EL (cell line): ENCODE data around the gene CLDN2.

Experiments
- DNase-seq: peaks from one replicate; pipeline ENCODE4 v3.0.0-alpha.2; 2016

Gene CLDN2

DNA sequence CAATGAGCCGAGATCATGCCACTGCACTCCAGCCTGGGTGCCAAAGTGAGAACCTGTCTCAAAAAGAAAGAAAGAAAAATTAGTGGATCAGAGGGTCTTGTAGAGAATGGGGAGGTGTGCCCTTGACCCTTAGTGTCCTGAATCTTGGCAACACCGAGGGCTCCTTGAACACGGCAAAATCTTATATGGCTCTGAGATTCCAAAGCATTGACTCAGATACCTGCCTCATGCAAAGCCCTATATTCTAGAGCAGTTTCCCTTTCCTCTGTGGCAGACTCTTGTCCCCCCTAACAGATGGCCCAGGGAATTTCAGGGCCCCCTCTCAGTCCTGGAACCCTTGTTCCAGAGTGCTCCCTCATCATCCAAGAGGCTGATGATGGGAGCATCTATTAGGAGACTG, 6.8 kb downstream of the CLDN2 start:
- DNase-seq, result no peak

DNA sequence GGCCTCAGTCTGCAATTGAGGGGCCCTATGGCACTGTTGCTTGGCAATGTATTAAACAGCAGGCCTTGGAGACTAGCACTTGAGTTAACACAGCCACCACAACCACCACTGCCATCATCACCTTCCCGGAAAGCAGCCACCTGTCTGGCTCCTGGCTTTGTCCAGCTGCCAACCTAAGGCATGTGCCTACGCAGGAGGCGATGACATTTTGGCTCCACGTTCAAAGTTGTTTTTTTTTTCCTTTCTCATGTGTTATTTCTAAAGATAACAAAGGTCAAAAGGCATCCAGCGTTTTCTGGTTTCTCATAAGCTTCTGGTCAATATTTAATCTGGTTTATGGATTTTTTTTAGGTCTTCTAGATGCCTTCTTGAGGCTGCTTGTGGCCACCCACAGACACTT, 7.5 kb downstream of the CLDN2 start:
- no peak for DNase-seq

DNA sequence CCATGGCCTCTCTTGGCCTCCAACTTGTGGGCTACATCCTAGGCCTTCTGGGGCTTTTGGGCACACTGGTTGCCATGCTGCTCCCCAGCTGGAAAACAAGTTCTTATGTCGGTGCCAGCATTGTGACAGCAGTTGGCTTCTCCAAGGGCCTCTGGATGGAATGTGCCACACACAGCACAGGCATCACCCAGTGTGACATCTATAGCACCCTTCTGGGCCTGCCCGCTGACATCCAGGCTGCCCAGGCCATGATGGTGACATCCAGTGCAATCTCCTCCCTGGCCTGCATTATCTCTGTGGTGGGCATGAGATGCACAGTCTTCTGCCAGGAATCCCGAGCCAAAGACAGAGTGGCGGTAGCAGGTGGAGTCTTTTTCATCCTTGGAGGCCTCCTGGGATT, 8.0 kb downstream of the CLDN2 start:
- no peak for DNase-seq

DNA sequence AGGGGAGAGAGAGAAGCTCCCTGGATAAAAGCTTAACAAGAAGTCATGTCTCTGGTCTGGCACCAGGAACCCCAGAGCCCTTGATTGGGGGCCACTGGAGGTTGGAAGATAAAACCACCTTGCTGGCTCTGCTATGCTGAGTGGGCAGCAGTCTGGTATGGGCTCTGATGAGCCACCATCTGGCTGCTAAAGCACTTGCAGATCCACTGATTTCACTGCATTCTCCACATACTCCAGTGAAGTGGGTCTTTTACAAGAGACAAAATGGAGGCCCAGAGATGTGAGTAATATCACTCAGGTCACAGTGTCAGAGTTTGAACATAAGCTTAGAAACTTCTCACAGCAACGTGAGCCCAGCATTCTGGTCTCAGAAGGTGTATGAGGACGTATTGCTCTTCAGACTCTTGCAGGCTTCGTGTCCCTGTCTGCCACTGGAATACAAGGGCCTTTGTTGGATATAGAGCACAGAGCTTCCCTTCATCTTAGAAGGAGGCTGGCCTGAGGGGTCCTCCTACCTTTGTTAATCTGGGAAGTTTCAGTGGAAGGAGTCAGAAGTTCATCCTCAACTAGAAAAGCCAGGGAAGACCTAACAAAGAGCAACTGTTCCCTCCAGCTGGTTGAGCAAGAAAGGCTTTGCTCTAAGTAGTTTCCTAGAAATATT, 11.8 kb downstream of the CLDN2 start:
- peak; percentile 25 for DNase-seq

DNA sequence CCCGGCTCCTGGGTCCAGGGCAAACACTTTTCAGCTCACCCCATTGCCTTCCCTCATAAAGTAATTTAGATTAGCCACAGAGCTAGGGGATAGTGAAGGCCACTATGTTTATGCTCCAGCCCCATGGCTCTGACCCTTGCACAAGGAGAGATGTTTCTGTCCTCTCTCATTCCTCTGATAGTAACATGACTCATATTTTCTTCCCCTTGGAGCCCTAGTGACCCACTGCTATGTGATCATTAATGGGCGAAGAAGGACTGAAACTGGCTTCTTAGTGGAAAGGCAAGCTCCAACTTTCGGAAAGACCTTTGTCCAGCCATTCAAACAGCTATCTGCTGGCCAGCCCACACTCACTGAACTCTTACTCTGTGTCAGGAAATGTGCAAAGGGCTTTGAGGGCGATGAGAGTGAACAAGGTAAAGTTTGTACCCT, 12.3 kb downstream of the CLDN2 start:
- peak; percentile 49 for DNase-seq

DNA sequence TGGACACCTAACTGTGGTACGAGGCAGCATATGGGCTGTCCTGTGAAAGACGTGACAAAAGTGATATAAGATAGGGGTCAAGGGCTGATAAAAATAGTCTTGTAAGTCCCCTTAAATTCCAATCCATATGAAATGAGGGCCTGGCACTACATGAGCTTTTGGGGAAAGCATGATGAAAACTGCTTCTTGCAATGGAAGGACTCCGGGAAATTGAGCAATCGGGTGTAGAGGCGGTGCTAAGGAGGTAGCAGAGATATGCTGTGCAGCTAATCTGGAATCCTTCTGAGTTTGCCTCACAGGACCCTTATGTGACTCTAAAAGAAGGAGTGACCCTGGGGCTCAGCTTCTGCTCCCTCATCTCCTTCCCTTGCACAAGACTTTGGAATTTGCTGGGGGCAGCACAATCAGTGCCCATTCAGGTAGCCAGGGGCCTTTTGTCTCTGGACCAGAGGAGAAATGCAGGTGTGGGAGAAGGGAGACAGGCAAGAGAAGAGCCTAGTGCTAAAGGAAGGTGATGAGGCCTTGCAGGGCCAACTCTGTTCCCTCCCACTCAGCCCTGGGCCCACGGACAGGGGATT, 12.8 kb downstream of the CLDN2 start:
- peak; percentile 18 for DNase-seq

DNA sequence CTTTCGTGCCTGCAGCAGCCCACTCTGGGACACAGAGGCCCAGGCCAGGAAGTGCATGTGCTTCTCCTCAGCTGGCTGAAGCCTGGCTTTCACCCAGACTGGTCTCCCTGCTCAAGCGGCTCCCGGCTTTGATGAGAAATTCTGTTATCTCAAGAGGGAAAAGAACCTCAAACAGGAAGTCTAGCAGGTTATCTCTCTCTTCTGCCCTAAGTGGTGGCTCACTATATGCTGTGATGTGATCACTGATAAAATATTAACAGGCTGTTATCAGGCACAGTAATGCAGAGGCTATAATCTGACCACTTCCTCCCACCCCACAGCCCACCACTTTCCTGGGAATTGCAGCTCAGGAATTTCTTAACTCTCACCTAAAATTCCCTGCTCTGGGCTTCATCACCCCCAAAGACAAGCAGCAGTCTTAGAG, 13.3 kb downstream of the CLDN2 start:
- DNase-seq, result peak; percentile 20

DNA sequence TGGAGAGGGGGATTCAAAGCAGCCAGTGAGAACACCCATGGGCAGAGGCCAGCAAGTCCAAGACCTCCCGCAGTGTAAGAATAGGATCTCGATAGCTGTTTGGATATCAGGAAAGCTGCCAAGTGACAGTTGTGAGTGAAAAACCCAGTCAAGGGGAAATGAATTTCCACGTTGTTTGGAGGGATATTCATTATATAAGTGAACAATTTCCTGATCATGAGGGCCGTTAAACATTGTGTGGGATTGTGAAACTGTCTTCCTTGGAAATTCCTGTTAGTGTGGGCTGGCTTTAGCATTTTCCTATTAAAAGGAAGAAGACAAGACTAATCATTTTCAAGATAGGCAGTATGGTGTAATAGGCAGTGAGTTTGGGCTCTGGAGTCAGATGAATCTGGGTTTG, 15.0 kb downstream of the CLDN2 start:
- DNase-seq, result no peak

DNA sequence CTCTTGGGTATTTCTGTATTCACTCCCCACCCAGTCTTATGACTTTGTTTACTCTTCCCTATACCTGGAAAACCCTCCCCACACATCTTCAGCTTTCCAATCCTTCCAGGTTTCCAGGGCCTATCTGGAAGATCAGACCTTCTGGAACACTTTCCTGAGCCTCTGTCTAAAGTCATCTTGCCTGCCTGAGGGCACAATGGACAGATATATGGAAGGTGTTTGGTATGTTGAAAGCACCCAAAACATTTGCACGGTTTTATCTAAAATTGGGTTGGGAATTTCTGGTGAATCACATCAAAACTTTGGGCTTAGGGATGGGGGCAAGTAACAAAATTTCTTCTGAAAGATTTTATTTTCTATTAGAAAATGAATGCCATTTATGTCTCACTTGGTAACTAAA, 16.0 kb downstream of the CLDN2 start:
- no peak for DNase-seq

DNA sequence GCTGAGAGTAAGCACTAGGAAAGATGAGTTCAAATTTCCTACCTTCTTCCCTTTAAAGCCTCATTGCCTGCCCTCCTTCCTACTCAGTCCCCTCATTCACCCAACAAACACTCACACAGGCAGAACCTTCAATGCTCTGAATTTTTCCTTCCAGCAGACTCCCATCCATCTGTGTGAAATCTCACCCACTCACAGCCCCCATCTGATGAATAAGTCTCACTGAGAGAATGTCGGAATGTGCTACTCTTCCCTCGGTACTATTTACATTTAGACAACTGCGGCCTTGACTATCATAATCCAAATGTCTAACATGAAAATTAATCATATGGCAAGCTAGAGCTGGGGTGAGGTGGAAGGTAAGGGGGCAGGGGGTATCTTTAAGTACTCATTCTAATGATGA, 19.4 kb downstream of the CLDN2 start:
- DNase-seq, result no peak

DNA sequence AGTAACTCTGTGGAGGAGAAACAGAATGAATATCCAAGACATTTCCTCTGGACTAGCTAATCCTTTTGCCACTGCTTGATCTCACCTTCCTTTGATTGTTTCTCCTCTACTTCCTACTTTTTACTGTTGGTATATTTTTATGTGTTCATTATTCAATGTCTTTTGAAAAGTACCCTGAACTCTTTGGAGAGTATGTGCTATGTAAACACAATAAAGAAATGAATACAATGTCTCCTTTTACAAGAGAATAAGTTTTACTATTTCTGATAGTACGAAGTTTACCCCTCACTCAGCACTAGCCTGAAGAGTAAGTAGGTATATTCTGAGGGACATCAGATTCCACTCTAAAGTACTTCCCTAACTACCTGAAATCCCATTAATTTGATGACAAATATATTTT, 19.9 kb downstream of the CLDN2 start:
- no peak for DNase-seq

DNA sequence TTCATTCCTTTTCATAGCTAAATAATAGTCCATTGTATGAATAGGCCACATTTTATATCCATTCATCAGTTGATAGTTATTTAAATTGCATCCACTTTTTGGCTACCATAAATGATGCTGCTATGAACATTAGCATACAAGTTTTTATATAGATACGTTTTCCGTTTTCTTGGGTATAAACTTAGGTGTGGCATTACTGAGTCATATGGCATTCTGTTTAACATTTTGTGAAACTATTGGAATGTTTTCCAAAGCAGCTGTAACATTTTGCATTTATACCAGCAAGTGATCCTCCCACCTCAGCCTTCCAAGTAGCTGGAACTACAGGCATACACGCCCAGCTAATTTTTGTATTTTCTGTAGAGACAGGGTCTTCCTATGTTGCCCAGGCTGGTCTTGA, 26.3 kb downstream of the CLDN2 start:
- DNase-seq, result no peak

DNA sequence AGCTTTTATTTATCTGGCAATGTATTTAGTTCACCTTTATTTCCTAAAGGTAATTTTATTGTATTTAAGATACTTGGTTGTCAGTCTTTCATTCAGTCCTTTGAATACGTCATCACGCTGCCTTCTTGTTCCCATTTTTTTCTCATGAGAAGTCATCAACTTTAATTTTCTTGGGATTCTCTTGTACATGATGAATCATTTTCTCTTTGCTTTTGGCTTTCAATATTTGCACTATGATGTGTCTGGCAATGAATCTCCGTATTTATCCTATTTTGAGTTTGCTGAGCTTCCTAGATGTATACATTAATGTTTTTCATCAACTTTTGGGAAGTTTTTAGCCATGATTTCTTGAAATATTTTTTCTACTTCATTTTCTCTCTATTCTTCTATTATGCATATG, 28.4 kb downstream of the CLDN2 start:
- no peak for DNase-seq

DNA sequence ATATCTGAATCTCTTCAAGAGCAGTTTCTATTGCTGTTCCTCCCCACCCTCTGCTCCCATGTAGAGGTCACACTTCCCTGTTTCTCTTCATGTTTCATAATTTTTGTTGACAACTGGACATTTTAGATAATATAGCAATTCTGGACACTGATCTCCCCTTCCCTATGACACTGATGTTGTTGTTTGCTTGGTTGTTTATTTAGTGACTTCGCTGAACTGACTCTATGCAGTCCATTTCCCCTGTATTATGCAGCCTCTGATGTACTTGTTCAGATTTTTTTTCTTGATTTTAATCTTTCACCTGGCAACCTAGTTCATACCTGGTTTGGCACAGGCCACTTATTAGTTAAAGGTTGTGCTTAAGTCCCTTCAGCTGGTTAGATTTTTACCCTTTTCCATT, 29.2 kb downstream of the CLDN2 start:
- no peak for DNase-seq

DNA sequence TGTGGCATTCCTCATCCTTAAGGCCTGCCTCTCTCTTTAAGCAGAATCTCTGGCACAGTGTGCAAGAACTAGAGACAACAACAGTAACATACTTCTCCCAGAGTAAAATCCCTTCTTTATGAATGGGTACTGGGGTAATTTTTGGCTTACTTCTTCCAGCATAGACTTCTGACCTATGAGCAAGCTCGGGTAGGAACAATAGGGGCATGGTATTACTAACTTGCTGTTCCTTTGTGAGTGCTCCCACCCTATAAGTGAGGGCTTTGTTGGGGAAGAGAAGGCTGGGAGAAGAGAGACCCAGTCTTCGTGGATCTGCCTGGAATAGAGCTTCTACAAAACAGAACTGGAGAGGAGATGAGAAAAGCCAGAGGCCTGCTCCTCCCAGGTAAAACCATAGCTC, 30.2 kb downstream of the CLDN2 start:
- no peak for DNase-seq

DNA sequence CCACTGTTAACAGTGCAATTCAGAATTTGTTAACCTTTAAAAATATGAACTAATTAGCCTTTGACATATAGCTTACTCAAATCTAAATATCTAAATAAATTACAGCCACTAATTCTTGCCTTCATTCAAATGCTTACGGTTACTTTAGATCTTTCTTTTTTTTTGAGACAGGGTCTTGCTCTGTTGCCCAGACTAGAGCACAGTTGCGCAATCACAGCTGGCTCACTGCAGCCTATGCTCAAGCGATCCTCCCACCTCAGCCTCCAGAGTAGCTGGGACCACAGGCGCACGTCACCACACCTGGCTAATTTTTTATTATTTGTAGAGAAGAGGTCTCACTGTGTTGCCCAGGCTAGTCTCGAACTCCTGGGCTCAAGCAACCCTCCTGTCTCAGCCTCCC, 31.0 kb downstream of the CLDN2 start:
- DNase-seq, result no peak

DNA sequence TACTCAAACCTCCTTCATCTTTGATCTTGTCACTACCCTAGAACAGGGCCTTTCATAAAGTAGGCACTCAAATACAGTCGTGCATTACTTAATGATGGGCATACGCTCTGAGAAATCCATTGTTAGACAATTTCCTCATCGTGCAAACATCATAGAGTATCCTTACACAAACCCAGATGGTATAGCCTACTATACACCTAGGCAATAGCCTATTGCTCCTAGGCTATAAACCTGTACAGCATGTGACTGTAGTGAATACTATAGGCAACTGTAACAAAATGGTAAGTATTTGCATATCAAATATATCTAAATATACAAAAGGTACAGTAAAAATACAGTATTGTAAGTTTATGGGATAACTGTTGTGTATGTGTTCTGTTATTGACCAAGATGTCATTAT, 31.9 kb downstream of the CLDN2 start:
- DNase-seq, result no peak

DNA sequence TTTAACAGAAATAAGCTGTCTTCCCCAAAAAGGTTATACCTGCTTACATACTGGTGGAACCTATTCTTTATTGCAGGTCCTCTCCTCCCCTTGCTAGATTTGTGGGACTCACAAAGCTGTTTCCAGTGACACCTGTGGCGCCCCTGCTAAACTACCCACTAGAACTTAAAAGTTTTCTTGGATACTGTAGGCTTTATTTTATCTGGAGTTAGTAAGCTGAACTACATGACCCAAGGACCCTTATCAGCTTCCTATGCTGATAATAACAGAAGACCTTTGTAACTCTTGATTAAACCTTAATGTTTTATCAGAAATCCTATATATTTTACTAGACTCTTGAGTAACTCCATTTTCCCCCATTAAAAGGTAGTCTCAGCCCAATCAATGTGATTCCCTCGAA, 32.3 kb downstream of the CLDN2 start:
- DNase-seq, result no peak

DNA sequence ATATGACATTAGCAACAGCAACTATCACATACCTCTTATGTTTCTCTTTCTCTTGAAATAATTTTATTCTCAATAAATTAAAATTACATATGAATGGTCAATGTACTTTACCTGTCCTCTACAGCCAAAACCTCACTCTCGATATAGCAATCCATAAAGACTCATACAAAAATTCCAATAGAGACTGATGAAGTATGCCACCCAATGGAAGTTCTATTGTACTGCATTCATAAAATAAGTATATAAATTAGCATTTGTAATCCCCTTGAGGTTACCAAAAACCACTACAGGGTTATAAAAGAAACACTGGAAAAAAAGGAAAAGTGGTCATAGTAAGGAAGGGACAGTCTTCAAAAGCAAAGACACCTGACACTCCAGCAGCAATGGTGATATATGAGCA, 32.8 kb downstream of the CLDN2 start:
- DNase-seq, result peak; percentile 6

DNA sequence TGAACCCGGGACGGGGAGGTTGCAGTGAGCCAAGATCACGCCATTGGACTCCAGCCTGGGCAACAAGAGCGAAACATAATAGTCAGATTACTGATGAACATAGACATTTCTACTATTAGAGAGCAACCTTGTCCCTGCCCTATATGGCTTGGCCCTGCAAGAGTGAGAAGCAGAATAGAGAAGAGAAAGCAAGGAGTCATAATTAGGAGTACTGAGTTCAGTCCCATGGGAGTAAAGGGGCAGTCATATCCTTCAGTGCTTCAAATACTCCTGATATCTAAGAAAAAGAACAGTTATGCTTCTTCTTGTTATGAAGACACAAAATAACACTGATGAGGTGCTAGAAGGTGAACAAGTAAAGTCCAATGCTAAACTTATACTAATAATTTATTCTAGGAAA, 33.8 kb downstream of the CLDN2 start:
- DNase-seq, result no peak

DNA sequence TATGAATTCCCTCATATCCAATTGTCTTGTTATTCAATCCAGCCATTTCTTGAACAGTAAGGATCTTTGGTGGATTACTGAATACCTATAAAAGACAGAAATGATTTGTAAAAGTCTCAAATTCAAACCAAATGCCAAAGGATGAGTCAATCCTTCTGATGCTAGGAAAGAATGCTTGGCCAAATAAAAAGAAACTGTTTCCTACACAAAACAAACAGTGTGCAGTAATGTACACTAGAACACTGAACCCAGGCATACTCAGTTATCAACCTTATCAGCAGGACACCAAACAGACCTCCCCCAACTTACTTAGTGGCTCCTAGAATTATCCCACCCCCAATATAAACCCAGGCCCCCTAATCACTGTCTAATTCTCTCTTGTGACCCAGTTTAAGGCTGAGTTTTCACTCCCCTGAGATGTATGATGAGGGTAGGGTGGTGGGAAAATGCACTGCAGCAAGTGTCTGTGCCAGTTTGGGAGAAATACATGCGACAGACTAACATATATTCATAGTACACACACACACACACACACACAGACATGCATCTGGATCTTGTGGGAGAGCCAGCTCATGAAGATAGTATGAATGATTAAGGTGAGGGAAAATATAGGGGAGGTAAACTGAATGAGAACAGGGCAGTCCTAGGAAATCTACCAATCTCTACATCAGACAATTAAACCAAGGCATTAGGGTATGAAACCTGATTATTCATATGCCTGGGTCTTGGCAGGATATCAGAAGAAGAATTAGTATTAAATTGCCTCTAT, 35.0 kb downstream of the CLDN2 start:
- peak; percentile 40 for DNase-seq

DNA sequence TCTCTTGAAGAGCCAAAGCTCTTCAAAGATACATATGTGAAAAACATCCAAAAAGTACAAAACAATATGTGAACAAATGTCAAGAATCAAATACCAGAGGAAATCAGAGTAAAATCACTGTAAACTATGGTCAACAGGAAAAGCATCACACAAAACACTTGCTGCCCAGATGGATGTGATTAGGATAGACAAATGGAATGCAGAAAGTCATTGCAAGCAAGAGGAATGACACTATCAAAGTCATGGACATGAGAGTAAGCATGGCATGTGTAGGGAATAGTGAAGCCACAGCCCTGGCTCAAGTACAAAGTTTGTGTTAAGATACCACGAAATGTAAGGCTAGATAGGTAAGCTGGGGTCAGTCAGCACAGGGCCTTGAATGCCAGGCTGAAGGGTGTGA, 37.7 kb downstream of the CLDN2 start:
- DNase-seq, result peak; percentile 27

DNA sequence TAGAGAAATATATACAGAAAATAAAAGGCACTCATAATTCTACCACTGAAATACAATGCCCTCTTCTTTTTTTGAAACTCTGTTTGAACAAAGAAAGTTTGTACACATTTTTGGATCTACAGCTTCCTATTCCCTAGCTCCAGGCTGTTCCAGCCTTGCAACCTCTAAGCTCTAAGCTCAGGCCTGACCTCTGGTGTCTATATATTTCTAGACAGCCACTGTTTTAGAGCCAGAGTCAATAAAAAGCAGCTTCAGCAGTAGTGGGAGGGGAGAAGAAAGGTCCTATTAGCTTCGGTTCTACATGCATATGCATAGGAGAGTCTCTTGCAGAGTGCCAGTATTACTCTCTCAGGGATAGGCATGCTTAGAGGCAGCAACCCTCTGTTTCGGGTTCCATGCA, 39.7 kb downstream of the CLDN2 start:
- DNase-seq, result peak; percentile 9

DNA sequence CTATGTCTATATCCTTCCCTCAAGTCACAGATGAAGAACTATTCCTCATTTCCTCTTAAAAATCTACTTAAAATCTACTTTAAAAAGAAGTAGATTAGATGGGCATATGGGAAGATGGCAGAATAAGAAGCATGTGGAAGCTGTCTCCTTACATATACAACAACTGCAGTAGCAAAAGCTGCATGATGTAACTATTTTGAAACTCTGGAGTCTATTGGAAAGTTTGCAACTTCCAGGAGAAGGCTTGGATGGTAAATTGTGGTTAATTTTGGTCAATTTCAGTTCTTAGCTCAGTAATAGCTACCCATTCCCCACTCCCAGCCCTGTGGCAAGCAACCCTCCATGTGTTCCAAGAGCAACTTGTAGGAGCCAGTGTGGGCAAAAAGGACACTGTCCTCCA, 42.9 kb downstream of the CLDN2 start:
- no peak for DNase-seq

DNA sequence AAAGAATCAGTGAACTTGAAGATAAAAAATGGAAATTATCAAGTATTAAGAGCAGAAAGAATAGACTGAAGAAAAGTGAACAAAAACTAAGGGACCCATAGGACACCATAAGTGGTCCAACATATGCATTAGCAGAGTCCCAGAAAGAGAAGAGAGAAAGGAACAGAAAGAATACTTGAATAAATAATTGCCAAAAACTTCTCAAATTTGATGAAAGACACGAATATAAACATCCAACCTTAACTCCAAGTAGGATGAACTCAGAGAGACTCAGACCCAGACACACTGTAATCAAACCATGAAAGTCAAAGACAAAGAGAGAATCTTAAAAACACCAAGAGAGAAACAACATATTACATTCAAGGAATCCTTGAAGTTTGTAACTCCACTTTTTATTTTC, 44.1 kb downstream of the CLDN2 start:
- no peak for DNase-seq
